WTC11 (cell line): Measurements from ENCODE around the gene ZBTB7C. TPM values are rescaled to one million over a fixed set of nuclear protein-coding genes. Genes with fewer than 3 reads are reported as not detected.

ENCODE experiments used
- ATAC-seq: fragments of 200-7000 bp; cut with Tn5 transposase; 2 replicates; pipeline ENCODE4 v1.10.0; 2021; ENCODE audit warnings: mild to moderate bottlenecking, moderate library complexity
- CTCF ChIA-PET: fragments of 300-600 bp; sonication (Branson Sonifier 250); formaldehyde crosslinking; loops from one replicate; lab custom pipeline; 2021; ENCODE audit warnings: antibody characterized with exemption; lab: Charles Lee
- POLR2A ChIA-PET: fragments of 350-600 bp; sonication (Branson Sonifier 250); formaldehyde crosslinking; loops from one replicate; lab custom pipeline; 2021; ENCODE audit warnings: antibody characterized with exemption; lab: Charles Lee
- DNase-seq: peaks from one replicate; pipeline ENCODE4 v3.0.0; 2021; ENCODE audit warnings: low spot score
- H3K27ac Mint-ChIP-seq: 2 replicates; pipeline ENCODE4 v1.8.0; 2021; ENCODE audit warnings: mixed read lengths
- H3K27me3 Mint-ChIP-seq: 2 replicates; pipeline ENCODE4 v1.8.0; 2021; ENCODE audit warnings: low read depth, mild to moderate bottlenecking, moderate library complexity, mixed read lengths
- H3K36me3 Mint-ChIP-seq: 2 replicates; pipeline ENCODE4 v1.8.0; 2021; ENCODE audit warnings: mixed read lengths
- H3K4me1 Mint-ChIP-seq: 2 replicates; pipeline ENCODE4 v1.8.0; 2022; ENCODE audit warnings: mixed read lengths
- H3K4me3 Mint-ChIP-seq: 2 replicates; pipeline ENCODE4 v1.8.0; 2021; ENCODE audit warnings: mild to moderate bottlenecking, moderate library complexity, mixed read lengths
- H3K9me3 Mint-ChIP-seq: 2 replicates; pipeline ENCODE4 v1.8.0; 2021; ENCODE audit warnings: mixed read lengths
- ATF1 ChIP-seq: sonication (generic); formaldehyde crosslinking; IDR thresholded peaks from 2 replicates; pipeline ENCODE4 v1.8.1; 2023; ENCODE audit warnings: mild to moderate bottlenecking, moderate library complexity, missing genetic modification reagents
- ATF3 ChIP-seq: sonication (generic); formaldehyde crosslinking; conservative IDR thresholded peaks from 2 replicates; pipeline ENCODE4 v1.8.1; 2022; ENCODE audit warnings: mild to moderate bottlenecking, missing genetic modification reagents
- CBFB ChIP-seq: sonication (generic); formaldehyde crosslinking; IDR thresholded peaks from 2 replicates; pipeline ENCODE4 v1.8.1; 2022; ENCODE audit warnings: mild to moderate bottlenecking, low read depth, missing genetic modification reagents
- CREB1 ChIP-seq: sonication (generic); formaldehyde crosslinking; IDR thresholded peaks from 2 replicates; pipeline ENCODE4 v1.8.0; 2023; ENCODE audit warnings: mild to moderate bottlenecking, missing genetic modification reagents
- E2F5 ChIP-seq: sonication (generic); formaldehyde crosslinking; IDR thresholded peaks from 2 replicates; pipeline ENCODE4 v1.8.1; 2022; ENCODE audit warnings: mild to moderate bottlenecking, moderate library complexity, missing genetic modification reagents
- ETV6 ChIP-seq: sonication (generic); formaldehyde crosslinking; IDR thresholded peaks from 2 replicates; pipeline ENCODE4 v1.8.1; 2022; ENCODE audit warnings: mild to moderate bottlenecking, missing genetic modification reagents
- FOXK1 ChIP-seq: sonication (generic); formaldehyde crosslinking; IDR thresholded peaks from 2 replicates; pipeline ENCODE4 v1.8.0; 2022; ENCODE audit warnings: mild to moderate bottlenecking, moderate library complexity, missing genetic modification reagents
- JUN ChIP-seq: sonication (generic); formaldehyde crosslinking; IDR thresholded peaks from 2 replicates; pipeline ENCODE4 v1.8.0; 2023; ENCODE audit warnings: mild to moderate bottlenecking, missing genetic modification reagents
- MAX ChIP-seq: sonication (generic); formaldehyde crosslinking; IDR thresholded peaks from 2 replicates; pipeline ENCODE4 v1.8.0; 2022; ENCODE audit warnings: mild to moderate bottlenecking, missing genetic modification reagents
- NFATC4 ChIP-seq: fragments of 250-450 bp; sonication (Bioruptor Pico); IDR thresholded peaks from 2 replicates; pipeline ENCODE4 v1.9.0; 2021; ENCODE audit warnings: mild to moderate bottlenecking
- TP53 ChIP-seq: sonication (generic); formaldehyde crosslinking; IDR thresholded peaks from 2 replicates; pipeline ENCODE4 v1.8.1; 2023; ENCODE audit warnings: mild to moderate bottlenecking, missing genetic modification reagents
- ZBTB21 ChIP-seq: sonication (generic); formaldehyde crosslinking; IDR thresholded peaks from 2 replicates; pipeline ENCODE4 v1.8.1; 2023; ENCODE audit warnings: mild to moderate bottlenecking, missing genetic modification reagents, borderline replicate concordance
- ZNF317 ChIP-seq: sonication (generic); formaldehyde crosslinking; IDR thresholded peaks from 2 replicates; pipeline ENCODE4 v1.8.1; 2023; ENCODE audit warnings: low read depth, mild to moderate bottlenecking, moderate library complexity, missing genetic modification reagents, borderline replicate concordance
- ZNF416 ChIP-seq: fragments of 250-450 bp; sonication (Bioruptor Pico); IDR thresholded peaks from 2 replicates; pipeline ENCODE4 v1.9.0; 2021; ENCODE audit warnings: mild to moderate bottlenecking, inconsistent platforms
- ZNF425 ChIP-seq: fragments of 250-450 bp; sonication (Bioruptor Pico); conservative IDR thresholded peaks from 2 replicates; pipeline ENCODE4 v1.9.0; 2021; ENCODE audit warnings: mild to moderate bottlenecking
- total RNA-seq: library from RNA; stranded (reverse); gene quantifications from 3 replicates; pipeline ENCODE4 v1.2.3, GENCODE V29; 2021
- TF ChIP-seq, protein P1 (sequence below): fragments of 250-450 bp; sonication (Bioruptor Pico); IDR thresholded peaks from 2 replicates; pipeline ENCODE4 v1.9.0; 2021; ENCODE audit warnings: moderate library complexity, mild to moderate bottlenecking, inconsistent platforms, borderline replicate concordance
- TF ChIP-seq, protein P2 (sequence below): fragments of 250-450 bp; sonication (Bioruptor Pico); IDR thresholded peaks from 2 replicates; pipeline ENCODE4 v2.1.2; 2022; ENCODE audit warnings: mild to moderate bottlenecking, moderate library complexity
- TF ChIP-seq, protein P3 (sequence below): sonication (generic); formaldehyde crosslinking; IDR thresholded peaks from 2 replicates; pipeline ENCODE4 v1.8.0; 2022; ENCODE audit warnings: missing genetic modification reagents
- TF ChIP-seq, protein P4 (sequence below): fragments of 250-450 bp; sonication (Bioruptor Pico); IDR thresholded peaks from 2 replicates; pipeline ENCODE4 v1.9.0; 2021; ENCODE audit warnings: mild to moderate bottlenecking

ZBTB7C gene
- total RNA-seq, 1 experiment from 2014 or later = 0.48 TPM

- Mint-ChIP-seq H3K27ac (no peak overlapping the region), H3K36me3 (no peaks in the 10 kb centered on the region), H3K9me3 (peaks cover 3% of the 10 kb centered on the region; the same call in 1 of the 2 replicates), H3K4me1 (peaks cover 27% of the 10 kb centered on the region), H3K4me3 (no peak overlapping the region), H3K27me3 (no peaks in the 10 kb centered on the region)
- CTCF ChIA-PET = no interaction called here
- POLR2A ChIA-PET = no interaction called here
- DNase-seq (no peak), ATAC-seq (no peak)
- TF ChIP-seq JUN (no peak), CREB1 (CRISPR knock-in tag) (no peak), ZNF416 (no peak), MAX (no peak), ETV6 (no peak), ZBTB21 (CRISPR knock-in tag) (no peak), E2F5 (no peak), NFATC4 (CRISPR knock-in tag) (no peak), FOXK1 (CRISPR knock-in tag) (no peak), ATF1 (CRISPR knock-in tag) (no peak), ATF3 (no peak), TP53 (no peak), CBFB (CRISPR knock-in tag) (no peak), ZNF317 (CRISPR knock-in tag) (no peak), ZNF425 (CRISPR knock-in tag) (no peak)
- TF ChIP-seq, protein P1, sequence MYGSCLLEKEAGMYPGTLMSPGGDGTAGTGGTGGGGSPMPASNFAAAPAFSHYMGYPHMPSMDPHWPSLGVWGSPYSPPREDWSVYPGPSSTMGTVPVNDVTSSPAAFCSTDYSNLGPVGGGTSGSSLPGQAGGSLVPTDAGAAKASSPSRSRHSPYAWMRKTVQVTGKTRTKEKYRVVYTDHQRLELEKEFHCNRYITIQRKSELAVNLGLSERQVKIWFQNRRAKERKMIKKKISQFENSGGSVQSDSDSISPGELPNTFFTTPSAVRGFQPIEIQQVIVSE (CRISPR knock-in tag) = no peak
- TF ChIP-seq, protein P2, sequence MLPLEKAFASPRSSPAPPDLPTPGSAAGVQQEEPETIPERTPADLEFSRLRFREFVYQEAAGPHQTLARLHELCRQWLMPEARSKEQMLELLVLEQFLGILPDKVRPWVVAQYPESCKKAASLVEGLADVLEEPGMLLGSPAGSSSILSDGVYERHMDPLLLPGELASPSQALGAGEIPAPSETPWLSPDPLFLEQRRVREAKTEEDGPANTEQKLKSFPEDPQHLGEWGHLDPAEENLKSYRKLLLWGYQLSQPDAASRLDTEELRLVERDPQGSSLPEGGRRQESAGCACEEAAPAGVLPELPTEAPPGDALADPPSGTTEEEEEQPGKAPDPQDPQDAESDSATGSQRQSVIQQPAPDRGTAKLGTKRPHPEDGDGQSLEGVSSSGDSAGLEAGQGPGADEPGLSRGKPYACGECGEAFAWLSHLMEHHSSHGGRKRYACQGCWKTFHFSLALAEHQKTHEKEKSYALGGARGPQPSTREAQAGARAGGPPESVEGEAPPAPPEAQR = no peak
- TF ChIP-seq, protein P3, sequence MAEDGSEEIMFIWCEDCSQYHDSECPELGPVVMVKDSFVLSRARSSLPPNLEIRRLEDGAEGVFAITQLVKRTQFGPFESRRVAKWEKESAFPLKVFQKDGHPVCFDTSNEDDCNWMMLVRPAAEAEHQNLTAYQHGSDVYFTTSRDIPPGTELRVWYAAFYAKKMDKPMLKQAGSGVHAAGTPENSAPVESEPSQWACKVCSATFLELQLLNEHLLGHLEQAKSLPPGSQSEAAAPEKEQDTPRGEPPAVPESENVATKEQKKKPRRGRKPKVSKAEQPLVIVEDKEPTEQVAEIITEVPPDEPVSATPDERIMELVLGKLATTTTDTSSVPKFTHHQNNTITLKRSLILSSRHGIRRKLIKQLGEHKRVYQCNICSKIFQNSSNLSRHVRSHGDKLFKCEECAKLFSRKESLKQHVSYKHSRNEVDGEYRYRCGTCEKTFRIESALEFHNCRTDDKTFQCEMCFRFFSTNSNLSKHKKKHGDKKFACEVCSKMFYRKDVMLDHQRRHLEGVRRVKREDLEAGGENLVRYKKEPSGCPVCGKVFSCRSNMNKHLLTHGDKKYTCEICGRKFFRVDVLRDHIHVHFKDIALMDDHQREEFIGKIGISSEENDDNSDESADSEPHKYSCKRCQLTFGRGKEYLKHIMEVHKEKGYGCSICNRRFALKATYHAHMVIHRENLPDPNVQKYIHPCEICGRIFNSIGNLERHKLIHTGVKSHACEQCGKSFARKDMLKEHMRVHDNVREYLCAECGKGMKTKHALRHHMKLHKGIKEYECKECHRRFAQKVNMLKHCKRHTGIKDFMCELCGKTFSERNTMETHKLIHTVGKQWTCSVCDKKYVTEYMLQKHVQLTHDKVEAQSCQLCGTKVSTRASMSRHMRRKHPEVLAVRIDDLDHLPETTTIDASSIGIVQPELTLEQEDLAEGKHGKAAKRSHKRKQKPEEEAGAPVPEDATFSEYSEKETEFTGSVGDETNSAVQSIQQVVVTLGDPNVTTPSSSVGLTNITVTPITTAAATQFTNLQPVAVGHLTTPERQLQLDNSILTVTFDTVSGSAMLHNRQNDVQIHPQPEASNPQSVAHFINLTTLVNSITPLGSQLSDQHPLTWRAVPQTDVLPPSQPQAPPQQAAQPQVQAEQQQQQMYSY (CRISPR knock-in tag) = no peak
- TF ChIP-seq, protein P4, sequence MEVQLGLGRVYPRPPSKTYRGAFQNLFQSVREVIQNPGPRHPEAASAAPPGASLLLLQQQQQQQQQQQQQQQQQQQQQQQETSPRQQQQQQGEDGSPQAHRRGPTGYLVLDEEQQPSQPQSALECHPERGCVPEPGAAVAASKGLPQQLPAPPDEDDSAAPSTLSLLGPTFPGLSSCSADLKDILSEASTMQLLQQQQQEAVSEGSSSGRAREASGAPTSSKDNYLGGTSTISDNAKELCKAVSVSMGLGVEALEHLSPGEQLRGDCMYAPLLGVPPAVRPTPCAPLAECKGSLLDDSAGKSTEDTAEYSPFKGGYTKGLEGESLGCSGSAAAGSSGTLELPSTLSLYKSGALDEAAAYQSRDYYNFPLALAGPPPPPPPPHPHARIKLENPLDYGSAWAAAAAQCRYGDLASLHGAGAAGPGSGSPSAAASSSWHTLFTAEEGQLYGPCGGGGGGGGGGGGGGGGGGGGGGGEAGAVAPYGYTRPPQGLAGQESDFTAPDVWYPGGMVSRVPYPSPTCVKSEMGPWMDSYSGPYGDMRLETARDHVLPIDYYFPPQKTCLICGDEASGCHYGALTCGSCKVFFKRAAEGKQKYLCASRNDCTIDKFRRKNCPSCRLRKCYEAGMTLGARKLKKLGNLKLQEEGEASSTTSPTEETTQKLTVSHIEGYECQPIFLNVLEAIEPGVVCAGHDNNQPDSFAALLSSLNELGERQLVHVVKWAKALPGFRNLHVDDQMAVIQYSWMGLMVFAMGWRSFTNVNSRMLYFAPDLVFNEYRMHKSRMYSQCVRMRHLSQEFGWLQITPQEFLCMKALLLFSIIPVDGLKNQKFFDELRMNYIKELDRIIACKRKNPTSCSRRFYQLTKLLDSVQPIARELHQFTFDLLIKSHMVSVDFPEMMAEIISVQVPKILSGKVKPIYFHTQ (CRISPR knock-in tag) = no peak
Observed at GRCh38 chr18:48061781-48062570, 347.2 kb downstream of the ZBTB7C start.
